Endothelial cell of umbilical vein (primary cell): ENCODE measurements around the gene ENO2.

ENCODE experiments used
- CTCF ChIP-seq, 2 donors: IDR thresholded peaks; 1 replicate in 1 of 2; 2 replicates in 1 of 2; pipeline ENCODE4 v1.5.1; 2011; ENCODE audit warnings: low read length in 2 of 2, mild to moderate bottlenecking in 2 of 2, moderate library complexity in 2 of 2, control low read depth in 1 of 2, inconsistent platforms in 1 of 2, low read depth in 1 of 2; ENCODE audit not compliant: insufficient read depth in 1 of 2; ENCODE audit errors: extremely low read depth in 1 of 2
- MAX ChIP-seq: IDR thresholded peaks from 2 replicates; pipeline ENCODE4 v1.6.1; 2011; ENCODE audit not compliant: insufficient read depth, insufficient read length
- POLR2AphosphoS5 ChIP-seq: IDR thresholded peaks from 2 replicates; pipeline ENCODE4 v1.6.1; 2012; ENCODE audit warnings: low read depth, mild to moderate bottlenecking, control low read depth, low read length, moderate library complexity; ENCODE audit not compliant: insufficient read depth

GRCh38 chr12:6867413-6868210 is 46.8 kb upstream of the ENO2 start, which contains the start of gene TPI1:
- TF ChIP-seq CTCF (IDR thresholded peaks at IDR 0.05; ENCODE audit: extremely low read depth in 1 of 2, insufficient read depth in 1 of 2, low read depth in 1 of 2, low read length in 2 of 2), result no peak
- peak; percentile 99 for TF ChIP-seq POLR2AphosphoS5
- TF ChIP-seq MAX, result no peak
